ENCODE data around the gene ESRRA.
A peak's percentile ranks its signal among the peaks of the same experiment; 100 is the strongest.
"Not testable (repeated sequence)": the region's sequence is repeated elsewhere in the genome, so short reads cannot be mapped to it uniquely, and the experiment has no call there.

Gene ESRRA

GRCh38 chr11:64292460-64293254 lies 12.7 kb upstream of the ESRRA start:
- DNase-seq = no peak

DNA sequence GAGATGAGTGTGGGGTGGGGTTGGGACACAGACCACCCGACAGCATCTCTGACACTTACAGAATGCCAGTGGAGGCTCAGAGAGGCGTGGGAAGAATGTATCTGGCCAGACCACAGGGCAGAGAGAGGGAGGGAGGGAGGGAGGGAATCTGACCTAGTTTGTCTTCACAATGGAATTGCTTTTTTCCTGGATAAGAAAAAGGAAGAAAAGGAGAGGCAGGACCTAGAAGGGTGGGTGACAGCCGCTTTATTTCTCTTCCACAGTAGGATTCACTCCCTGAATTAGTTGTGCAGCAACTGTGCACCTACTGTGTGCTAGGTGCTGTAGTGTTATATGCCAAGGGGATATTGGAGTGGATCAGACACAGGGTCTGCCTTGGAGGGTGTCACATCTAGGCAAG lies 10.6 kb upstream of the ESRRA start:
- no peak for DNase-seq

DNA sequence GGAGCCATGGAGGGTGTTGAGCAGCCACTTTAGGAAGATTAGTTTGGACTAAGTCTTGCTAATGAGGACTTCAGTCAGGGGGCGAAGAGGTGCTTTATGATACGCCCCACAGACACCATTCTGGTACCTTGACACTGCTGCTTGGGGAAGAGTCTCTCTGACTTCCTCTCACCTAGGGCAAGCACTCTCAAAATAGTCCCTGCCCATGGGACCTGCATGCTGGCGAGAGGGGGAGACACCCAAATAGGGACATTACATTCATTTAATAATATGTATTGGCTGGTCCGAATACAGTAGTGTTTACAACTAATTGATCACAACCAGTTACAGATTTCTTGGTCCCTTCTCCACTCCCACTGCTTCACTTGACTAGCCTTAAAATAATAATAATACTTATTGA lies 9.6 kb upstream of the ESRRA start:
- DNase-seq = no peak

DNA sequence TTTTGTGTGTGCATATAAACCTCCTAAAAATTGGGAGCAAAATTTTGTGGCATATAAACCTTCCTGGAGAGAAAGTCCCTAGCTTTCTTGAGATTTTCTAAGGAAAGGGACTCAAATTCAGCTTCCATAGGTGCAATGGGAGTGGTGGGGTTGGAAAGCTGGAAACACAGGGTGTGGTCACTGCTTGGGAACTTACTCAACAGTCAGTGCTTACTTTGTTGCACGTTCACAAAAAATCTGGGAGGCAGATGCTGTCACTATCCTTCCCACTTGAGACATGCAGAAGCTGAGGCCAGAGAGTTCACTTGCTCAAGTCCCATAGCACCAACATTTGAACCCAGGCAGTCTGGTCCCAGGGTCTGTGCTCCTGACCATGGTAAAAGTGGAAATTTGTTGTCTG lies 9.1 kb upstream of the ESRRA start:
- DNase-seq = no peak

GRCh38 chr11:64296830-64297698 lies 8.3 kb upstream of the ESRRA start:
- DNase-seq = no peak

GRCh38 chr11:64297699-64298358 lies 7.5 kb upstream of the ESRRA start:
- DNase-seq = peak; percentile 62

- peak; percentile 48 for DNase-seq
Measured at GRCh38 chr11:64298966-64299846, 6.1 kb upstream of the ESRRA start.

DNA sequence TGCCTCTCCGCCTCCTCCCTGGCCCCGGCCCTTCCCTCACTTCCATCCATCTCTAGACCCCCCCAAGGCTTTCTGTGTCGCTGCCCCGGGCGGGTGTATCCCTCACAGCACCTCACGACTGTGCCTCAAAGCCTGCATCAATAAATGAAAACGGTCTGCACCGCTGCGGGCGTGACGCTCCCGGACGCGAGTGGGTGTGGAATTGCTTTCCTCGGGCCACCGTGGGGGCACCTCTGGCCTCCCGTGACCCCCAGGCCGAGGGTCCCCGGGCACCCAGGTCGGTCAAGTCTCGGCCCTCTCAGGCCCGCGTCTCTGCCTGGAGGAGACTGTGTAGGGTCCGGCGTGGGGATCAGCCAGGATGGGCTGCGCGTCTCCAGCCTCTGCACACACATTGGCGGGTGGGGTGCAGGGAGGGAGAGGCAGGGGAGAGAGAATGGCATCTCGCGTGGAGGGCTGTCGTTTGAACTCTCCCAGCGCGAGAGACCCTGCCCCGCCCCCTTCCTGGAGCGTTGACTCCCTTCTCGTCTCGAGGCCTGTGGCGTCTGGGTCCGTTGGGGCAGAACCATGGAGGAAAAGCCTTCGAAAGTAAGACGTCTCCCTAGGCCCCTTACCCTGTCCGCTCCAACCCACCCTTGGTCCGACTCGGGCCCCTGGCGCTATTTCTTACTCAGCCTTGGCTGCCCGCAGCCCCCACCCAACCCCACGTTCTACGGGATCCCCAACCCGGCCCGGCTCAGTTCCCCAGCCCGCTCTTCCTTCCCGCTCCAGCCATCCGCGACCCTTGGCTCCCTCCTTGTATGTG lies 5.3 kb upstream of the ESRRA start, which contains the start of gene CATSPERZ:
Gene CATSPERZ (plus strand): TSS at position 512 of the 802 bp plus-strand sequence. CDS start 53 bp downstream, at position 565.
- no peak for DNase-seq

DNA sequence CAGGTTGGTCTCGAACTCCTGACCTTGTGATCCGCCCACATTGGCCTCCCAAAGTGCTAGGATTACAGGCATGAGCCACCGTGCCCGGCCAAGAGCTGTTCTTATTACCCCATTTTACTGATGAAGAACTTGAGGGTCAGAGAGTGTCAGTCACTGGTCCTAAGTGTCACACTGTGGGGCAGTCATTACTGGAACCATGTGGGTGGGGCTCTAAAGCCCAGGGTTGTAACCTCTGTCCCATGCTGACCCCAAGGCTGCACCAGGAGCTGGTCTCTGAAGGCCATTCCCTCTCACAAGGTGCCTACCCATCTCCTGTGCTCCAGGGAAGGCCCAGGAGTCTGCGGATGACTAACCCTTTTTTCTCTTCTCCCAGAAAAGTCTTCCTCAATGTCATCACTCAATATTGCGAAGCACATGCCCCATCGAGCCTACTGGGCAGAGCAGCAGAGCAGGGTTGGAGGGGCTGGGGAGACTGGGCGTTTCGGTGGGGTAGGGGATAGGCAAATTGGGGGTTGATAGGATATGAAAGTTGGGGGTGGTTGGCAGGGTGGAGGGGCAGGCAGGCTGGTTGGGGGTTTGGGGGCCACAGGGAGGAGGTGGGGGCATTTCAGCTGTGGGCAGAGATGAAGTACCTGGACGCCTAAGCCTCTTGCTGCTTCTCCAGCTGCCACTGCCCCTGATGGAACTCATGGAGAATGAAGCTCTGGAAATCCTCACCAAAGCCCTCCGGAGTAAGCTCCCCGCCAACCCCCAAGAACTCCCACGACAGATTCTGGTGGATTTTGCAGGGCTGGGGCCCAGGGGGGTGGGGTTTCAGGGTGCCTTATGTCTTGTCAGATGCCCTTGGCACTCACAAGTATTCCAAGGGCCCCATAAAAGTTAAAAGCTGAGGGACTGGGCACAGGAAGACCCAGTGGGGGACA lies 2.0 kb upstream of the ESRRA start:
- no peak for DNase-seq

DNA sequence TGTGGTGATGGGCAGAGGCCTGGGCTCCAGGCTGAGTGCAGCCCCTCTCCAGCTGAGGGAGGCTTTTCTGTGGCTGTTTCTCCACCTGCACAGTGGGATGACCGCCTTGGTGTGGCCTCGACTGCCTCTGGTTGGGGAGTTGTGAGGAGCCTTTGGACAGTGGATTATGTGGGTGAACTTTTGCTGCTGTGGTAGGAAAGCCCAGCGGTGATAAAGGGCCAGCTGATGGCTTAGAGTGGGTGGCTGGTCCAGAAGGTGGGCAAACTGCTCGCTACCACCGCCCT lies 1.4 kb upstream of the ESRRA start:
- no peak for DNase-seq

GRCh38 chr11:64304316-64305072 lies 830 bp upstream of the ESRRA start:
- DNase-seq = peak; percentile 98

DNA sequence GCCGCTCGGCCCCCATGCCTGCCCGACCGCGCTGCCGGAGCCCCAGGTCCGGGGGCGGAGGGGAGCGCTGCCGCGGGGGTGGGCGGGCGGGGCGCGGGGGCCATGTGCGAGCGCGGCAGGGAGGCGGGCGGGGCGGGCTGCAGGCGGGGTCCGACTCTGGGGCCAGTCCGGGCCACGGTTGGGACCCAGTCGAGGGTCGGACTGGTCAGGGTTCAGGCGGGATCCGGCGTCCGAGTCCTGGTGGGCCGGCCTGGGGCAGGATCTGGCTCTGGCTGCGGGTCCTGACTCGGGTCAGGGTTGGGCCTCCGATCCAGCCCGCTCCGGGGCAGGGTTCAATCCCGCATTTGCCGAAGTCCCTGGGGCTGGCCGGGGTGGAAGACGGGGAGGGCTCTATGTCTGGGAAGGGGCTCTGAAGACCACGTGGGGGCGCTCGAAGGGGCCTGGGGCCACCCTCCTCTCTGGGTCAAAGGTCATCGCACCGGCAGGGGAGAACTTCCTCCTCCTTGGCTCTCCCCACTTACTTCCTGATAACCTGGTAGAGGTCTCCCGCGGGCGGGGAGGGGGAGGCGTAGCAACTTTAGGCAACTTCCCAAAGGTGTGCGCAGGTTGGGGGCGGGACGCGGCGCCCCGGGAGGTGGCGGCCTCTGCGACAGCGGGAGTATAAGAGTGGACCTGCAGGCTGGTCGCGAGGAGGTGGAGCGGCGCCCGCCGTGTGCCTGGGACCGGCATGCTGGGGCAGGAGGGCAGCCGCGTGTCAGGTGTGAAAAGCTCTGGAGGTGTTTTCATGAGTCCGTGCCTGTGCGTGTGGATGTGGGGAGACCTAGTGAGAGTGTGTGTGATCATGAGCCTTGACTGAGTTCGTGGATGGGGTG lies 603 bp downstream of the ESRRA start:
- peak; percentile 91 for DNase-seq

GRCh38 chr11:64306563-64306875 lies 1.2 kb downstream of the ESRRA start:
- DNase-seq = no peak

GRCh38 chr11:64306876-64307622 lies 1.7 kb downstream of the ESRRA start:
- DNase-seq = peak; percentile 42

GRCh38 chr11:64307795-64308194 lies 2.5 kb downstream of the ESRRA start:
- not testable (repeated sequence) for DNase-seq

DNA sequence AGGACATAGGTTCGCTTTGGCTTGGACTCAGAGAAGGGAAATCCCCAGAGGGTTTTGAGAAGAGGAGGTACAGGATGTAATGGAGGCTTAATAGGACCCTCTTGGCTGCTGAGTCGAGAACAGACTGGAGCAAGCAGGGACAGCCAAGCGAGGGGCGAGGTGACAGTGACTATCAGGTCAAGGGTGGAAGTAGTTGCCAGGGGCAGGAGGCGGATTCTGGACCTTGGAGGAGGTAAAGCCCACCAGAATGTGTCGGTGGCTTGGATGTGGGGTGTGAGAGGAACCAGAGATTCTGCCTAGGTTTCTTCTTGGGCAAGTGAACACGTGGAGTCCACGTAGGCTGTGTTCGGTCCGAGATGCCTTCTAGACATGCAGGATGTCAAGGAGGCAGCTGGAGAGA lies 7.6 kb downstream of the ESRRA start:
- DNase-seq = no peak

DNA sequence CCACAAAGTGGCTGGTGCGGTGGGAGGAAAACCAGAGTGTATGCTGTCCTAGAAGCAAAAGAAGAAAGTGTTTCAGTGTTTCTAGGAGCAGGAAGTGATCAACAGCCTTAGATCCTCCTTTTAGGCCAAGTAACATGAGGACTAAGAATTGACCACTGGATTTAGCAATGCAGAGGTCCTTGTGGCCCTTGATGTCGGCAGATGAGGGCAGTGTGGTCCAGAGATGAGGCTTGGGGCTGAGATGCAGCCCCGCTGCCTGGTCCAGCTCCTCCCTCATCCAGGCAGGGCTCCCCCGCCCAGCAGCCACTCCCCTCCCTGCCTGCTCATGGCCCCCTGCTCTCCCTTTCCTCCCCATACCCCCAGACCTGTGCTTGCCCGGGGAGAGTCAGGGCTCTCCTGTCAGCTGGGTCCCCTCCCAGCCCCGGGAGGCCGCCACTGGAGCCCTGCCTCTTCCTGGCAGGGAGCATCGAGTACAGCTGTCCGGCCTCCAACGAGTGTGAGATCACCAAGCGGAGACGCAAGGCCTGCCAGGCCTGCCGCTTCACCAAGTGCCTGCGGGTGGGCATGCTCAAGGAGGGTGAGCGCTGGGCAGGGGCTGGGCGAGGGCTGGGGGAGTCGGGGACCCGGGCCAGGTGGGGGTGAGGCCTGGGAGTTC lies 8.3 kb downstream of the ESRRA start:
- no peak for DNase-seq

Measured in hematopoietic multipotent progenitor cell treated with erythropoietin and hydrocortisone succinate and interleukin-3 and kit ligand, for 4 days (in vitro differentiated cells).